ENCODE results near the gene CELF2. TPM values are rescaled to one million over a fixed set of nuclear protein-coding genes. Genes with fewer than 3 reads are reported as not detected.

Gene CELF2
- total RNA-seq, 1 experiment from 2014 or later = 0.07 TPM

GRCh38 chr10:11116361-11116760 is 98.7 kb downstream of the CELF2 start:
- ChIA-PET CTCF (no interaction called here), POLR2A (no interaction called here)
- Mint-ChIP-seq H3K27ac (ENCODE audit: low read depth, unreplicated experiment) (no peak overlapping the region), H3K9me3 (ENCODE audit: unreplicated experiment) (no peaks in the 10 kb centered on the region), H3K27me3 (ENCODE audit: insufficient read depth, unreplicated experiment) (peaks cover 20% of the 10 kb centered on the region), H3K4me3 (ENCODE audit: unreplicated experiment) (no peak overlapping the region), H3K4me1 (ENCODE audit: insufficient read depth, unreplicated experiment) (no peaks in the 10 kb centered on the region), H3K36me3 (ENCODE audit: insufficient read depth, unreplicated experiment) (no peaks in the 10 kb centered on the region)
- DNase-seq (ENCODE audit: unreplicated experiment) = no peak
- TF ChIP-seq, protein P1, sequence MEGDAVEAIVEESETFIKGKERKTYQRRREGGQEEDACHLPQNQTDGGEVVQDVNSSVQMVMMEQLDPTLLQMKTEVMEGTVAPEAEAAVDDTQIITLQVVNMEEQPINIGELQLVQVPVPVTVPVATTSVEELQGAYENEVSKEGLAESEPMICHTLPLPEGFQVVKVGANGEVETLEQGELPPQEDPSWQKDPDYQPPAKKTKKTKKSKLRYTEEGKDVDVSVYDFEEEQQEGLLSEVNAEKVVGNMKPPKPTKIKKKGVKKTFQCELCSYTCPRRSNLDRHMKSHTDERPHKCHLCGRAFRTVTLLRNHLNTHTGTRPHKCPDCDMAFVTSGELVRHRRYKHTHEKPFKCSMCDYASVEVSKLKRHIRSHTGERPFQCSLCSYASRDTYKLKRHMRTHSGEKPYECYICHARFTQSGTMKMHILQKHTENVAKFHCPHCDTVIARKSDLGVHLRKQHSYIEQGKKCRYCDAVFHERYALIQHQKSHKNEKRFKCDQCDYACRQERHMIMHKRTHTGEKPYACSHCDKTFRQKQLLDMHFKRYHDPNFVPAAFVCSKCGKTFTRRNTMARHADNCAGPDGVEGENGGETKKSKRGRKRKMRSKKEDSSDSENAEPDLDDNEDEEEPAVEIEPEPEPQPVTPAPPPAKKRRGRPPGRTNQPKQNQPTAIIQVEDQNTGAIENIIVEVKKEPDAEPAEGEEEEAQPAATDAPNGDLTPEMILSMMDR (IDR thresholded peaks at IDR 0.05; ENCODE audit: unreplicated experiment) = no peak
- no TSS peak for BruUV-seq (replicated peaks)
- intact Hi-C loops (cut with micrococcal nuclease) = no loop called here

GRCh38 chr10:11116817-11117216 is 99.1 kb downstream of the CELF2 start:
- Mint-ChIP-seq H3K36me3 (ENCODE audit: insufficient read depth, unreplicated experiment) (no peaks in the 10 kb centered on the region), H3K9me3 (ENCODE audit: unreplicated experiment) (no peaks in the 10 kb centered on the region), H3K27ac (ENCODE audit: low read depth, unreplicated experiment) (no peak overlapping the region), H3K4me1 (ENCODE audit: insufficient read depth, unreplicated experiment) (no peaks in the 10 kb centered on the region), H3K4me3 (ENCODE audit: unreplicated experiment) (no peak overlapping the region), H3K27me3 (ENCODE audit: insufficient read depth, unreplicated experiment) (peaks cover 24% of the 10 kb centered on the region)
- ChIA-PET POLR2A (no interaction called here), CTCF (no interaction called here)
- no TSS peak for BruUV-seq (replicated peaks)
- intact Hi-C loops (cut with micrococcal nuclease) = no loop called here
- TF ChIP-seq, protein P1 (IDR thresholded peaks at IDR 0.05; ENCODE audit: unreplicated experiment) = no peak
- no peak for DNase-seq (ENCODE audit: unreplicated experiment)

- ChIA-PET POLR2A (no interaction called here), CTCF (no interaction called here)
- peaks cover 43% of the 10 kb centered on the region for H3K27me3 Mint-ChIP-seq (ENCODE audit: insufficient read depth, unreplicated experiment)
- H3K9me3 Mint-ChIP-seq (ENCODE audit: unreplicated experiment) = no peaks in the 10 kb centered on the region
- no TSS peak for BruUV-seq (replicated peaks)
- TF ChIP-seq, protein P1 (IDR thresholded peaks at IDR 0.05; ENCODE audit: unreplicated experiment) = no peak
- H3K36me3 Mint-ChIP-seq (ENCODE audit: insufficient read depth, unreplicated experiment) = no peaks in the 10 kb centered on the region
- H3K27ac Mint-ChIP-seq (ENCODE audit: low read depth, unreplicated experiment) = no peak overlapping the region
- DNase-seq (ENCODE audit: unreplicated experiment) = no peak
- intact Hi-C loops (cut with micrococcal nuclease) = no loop called here
- H3K4me1 Mint-ChIP-seq (ENCODE audit: insufficient read depth, unreplicated experiment) = no peaks in the 10 kb centered on the region
- no peak overlapping the region for H3K4me3 Mint-ChIP-seq (ENCODE audit: unreplicated experiment)
These were observed 101.0 kb downstream of the CELF2 start for GRCh38 chr10:11118686-11119085.

DNA sequence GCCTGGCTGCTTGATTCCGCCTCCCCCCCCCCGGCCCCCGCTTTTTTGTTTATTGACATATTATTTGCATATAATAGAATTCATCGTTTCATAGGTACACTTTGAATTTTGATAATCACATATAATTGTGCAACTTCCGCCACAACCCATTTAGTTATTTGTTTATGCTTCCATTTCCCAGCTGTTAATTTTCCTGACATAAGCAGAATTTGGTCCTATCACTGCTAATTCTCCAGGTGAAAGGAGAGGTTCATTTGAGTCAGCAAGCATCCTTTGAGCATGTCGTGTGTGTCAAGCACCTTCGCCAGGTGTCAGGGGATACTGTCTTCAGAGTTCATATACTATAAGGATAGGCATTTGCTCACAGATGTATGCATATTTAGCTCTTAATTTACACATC is 102.2 kb downstream of the CELF2 start:
- CTCF ChIA-PET = interaction anchor here (0.6 kb wide), 1 partner anchor 168 kb away, joined by 4 read pairs; no protein-coding TSS in a partner anchor
- no peaks in the 10 kb centered on the region for H3K9me3 Mint-ChIP-seq (ENCODE audit: unreplicated experiment)
- intact Hi-C loops (cut with micrococcal nuclease) = no loop called here
- no TSS peak for BruUV-seq (replicated peaks)
- peaks cover 55% of the 10 kb centered on the region for H3K27me3 Mint-ChIP-seq (ENCODE audit: insufficient read depth, unreplicated experiment)
- no peaks in the 10 kb centered on the region for H3K4me1 Mint-ChIP-seq (ENCODE audit: insufficient read depth, unreplicated experiment)
- TF ChIP-seq, protein P1 (IDR thresholded peaks at IDR 0.05; ENCODE audit: unreplicated experiment) = no peak
- POLR2A ChIA-PET = interaction anchor here (0.6 kb wide), 1 partner anchor 1542 kb away, joined by 3 read pairs; no protein-coding TSS in a partner anchor
- DNase-seq (ENCODE audit: unreplicated experiment) = no peak
- H3K4me3 Mint-ChIP-seq (ENCODE audit: unreplicated experiment) = no peak overlapping the region
- H3K36me3 Mint-ChIP-seq (ENCODE audit: insufficient read depth, unreplicated experiment) = no peaks in the 10 kb centered on the region
- no peak overlapping the region for H3K27ac Mint-ChIP-seq (ENCODE audit: low read depth, unreplicated experiment)

Data from MCF 10A (cell line).